ENCODE data around the gene FILIP1.

DNA sequence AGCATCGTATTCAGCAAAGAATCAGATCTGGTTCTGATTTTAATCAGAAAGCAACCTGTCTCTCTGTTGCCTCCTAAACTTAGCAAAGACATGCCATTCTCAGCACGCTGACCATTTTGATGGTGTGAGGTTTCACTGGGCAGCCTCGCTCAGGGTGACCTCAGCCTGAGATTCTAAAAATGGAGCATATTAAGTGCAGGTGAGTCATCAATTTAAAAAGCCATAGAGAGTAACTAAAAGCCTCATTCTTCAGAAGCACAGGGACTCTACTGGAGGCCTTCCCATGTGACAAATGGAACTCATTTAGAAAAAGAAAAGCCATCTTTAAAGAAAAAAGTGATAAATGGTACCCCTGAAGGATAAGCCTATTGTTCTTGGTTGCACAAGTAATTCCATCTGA, 91.3 kb downstream of the FILIP1 start:
- TF ChIP-seq, protein P1, sequence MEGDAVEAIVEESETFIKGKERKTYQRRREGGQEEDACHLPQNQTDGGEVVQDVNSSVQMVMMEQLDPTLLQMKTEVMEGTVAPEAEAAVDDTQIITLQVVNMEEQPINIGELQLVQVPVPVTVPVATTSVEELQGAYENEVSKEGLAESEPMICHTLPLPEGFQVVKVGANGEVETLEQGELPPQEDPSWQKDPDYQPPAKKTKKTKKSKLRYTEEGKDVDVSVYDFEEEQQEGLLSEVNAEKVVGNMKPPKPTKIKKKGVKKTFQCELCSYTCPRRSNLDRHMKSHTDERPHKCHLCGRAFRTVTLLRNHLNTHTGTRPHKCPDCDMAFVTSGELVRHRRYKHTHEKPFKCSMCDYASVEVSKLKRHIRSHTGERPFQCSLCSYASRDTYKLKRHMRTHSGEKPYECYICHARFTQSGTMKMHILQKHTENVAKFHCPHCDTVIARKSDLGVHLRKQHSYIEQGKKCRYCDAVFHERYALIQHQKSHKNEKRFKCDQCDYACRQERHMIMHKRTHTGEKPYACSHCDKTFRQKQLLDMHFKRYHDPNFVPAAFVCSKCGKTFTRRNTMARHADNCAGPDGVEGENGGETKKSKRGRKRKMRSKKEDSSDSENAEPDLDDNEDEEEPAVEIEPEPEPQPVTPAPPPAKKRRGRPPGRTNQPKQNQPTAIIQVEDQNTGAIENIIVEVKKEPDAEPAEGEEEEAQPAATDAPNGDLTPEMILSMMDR (IDR thresholded peaks at IDR 0.05): no peak
- TF ChIP-seq POLR2A (IDR thresholded peaks at IDR 0.05): no peak
- TF ChIP-seq POLR2AphosphoS5 (IDR thresholded peaks at IDR 0.05): no peak
